SW 1271 (cell line): ENCODE measurements around the gene P4HA2.
"Not testable (repeated sequence)": the region's sequence is repeated elsewhere in the genome, so short reads cannot be mapped to it uniquely, and the experiment has no call there.

Source experiments
- DNase-seq, 2 experiments: peaks; one replicate each; lab custom pipeline; 2025; lab: John Stamatoyannopoulos, UW

Gene P4HA2

GRCh38 chr5:132199116-132199680 is 28.5 kb downstream of the P4HA2 start:
- no peak for DNase-seq

GRCh38 chr5:132198571-132198970 is 29.1 kb downstream of the P4HA2 start:
- no peak for DNase-seq

GRCh38 chr5:132195727-132196126 is 31.9 kb downstream of the P4HA2 start:
- DNase-seq: no peak

GRCh38 chr5:132193165-132193694 is 34.4 kb downstream of the P4HA2 start:
- DNase-seq: no peak

- peak; percentile 49 to 86 for DNase-seq
Observed at GRCh38 chr5:132190161-132190817, 37.4 kb downstream of the P4HA2 start.

- DNase-seq: no peak
Observed at GRCh38 chr5:132184588-132184987, 43.1 kb downstream of the P4HA2 start.

GRCh38 chr5:132183723-132184122 is 43.9 kb downstream of the P4HA2 start:
- no peak for DNase-seq

GRCh38 chr5:132182359-132183040 is 45.2 kb downstream of the P4HA2 start:
- no peak for DNase-seq

GRCh38 chr5:132181011-132181629 is 46.5 kb downstream of the P4HA2 start:
- DNase-seq: no peak

GRCh38 chr5:132180134-132180745 is 47.4 kb downstream of the P4HA2 start:
- peak; percentile 17 to 62 for DNase-seq

- DNase-seq: no peak
Observed at GRCh38 chr5:132179405-132179804, 48.2 kb downstream of the P4HA2 start.

GRCh38 chr5:132177691-132178149 is 49.9 kb downstream of the P4HA2 start:
- no peak for DNase-seq

GRCh38 chr5:132176987-132177386 is 50.7 kb downstream of the P4HA2 start:
- DNase-seq: peak in 1 of 2 experiments; percentile 40

- DNase-seq: no peak
Observed at GRCh38 chr5:132176521-132176945, 51.1 kb downstream of the P4HA2 start.

GRCh38 chr5:132162945-132163344 is 64.7 kb downstream of the P4HA2 start:
- no peak for DNase-seq

GRCh38 chr5:132161574-132162326 is 65.9 kb downstream of the P4HA2 start:
- not testable (repeated sequence) for DNase-seq

GRCh38 chr5:132156413-132156812 is 71.2 kb downstream of the P4HA2 start:
- no peak for DNase-seq

- DNase-seq: no peak
Observed at GRCh38 chr5:132150565-132150964, 77.1 kb downstream of the P4HA2 start.

GRCh38 chr5:132147663-132148062 is 80.0 kb downstream of the P4HA2 start:
- no peak for DNase-seq

- DNase-seq: not testable (repeated sequence)
Observed at GRCh38 chr5:132145326-132145725, 82.3 kb downstream of the P4HA2 start.

- DNase-seq: no peak
Observed at GRCh38 chr5:132143148-132143547, 84.5 kb downstream of the P4HA2 start.
